Tibial nerve (tissue), 4 donors: ENCODE data around the gene COL28A1. TPM values are rescaled to one million over a fixed set of nuclear protein-coding genes. Genes with fewer than 3 reads are reported as not detected.

ENCODE experiments used
- DNase-seq, 2 donors: peaks; one replicate each; pipeline ENCODE4 v3.0.0-alpha.2; 2019; ENCODE audit warnings: low spot score in 2 of 2
- H3K27ac ChIP-seq, 4 donors: fragments of 200-600 bp; sonication (generic) in 3 of 4; one replicate each; pipeline ENCODE4 v1.5.1; 2017 to 2019; ENCODE audit warnings: mild to moderate bottlenecking in 1 of 4
- H3K27me3 ChIP-seq, 2 donors: fragments of 200-600 bp; sonication (generic) in 1 of 2; one replicate each; pipeline versions ENCODE4 v1.5.1 to v1.6.0; 2017 to 2019
- H3K36me3 ChIP-seq, 3 donors: fragments of 200-600 bp; sonication (generic); one replicate each; pipeline ENCODE4 v1.5.1; 2018 to 2019
- H3K4me1 ChIP-seq, 4 donors: fragments of 200-600 bp; sonication (generic) in 3 of 4; one replicate each; pipeline ENCODE4 v1.5.1; 2017 to 2019
- H3K4me3 ChIP-seq, 4 donors: fragments of 200-600 bp; sonication (generic) in 3 of 4; one replicate each; pipeline ENCODE4 v1.5.1; 2017 to 2019; ENCODE audit warnings: mild to moderate bottlenecking in 1 of 4, moderate library complexity in 1 of 4
- H3K9me3 ChIP-seq, 4 donors: fragments of 200-600 bp; sonication (generic) in 3 of 4; one replicate each; pipeline ENCODE4 v1.5.1; 2017 to 2019
- EP300 ChIP-seq, 2 donors: sonication (generic); formaldehyde crosslinking; IDR thresholded peaks; one replicate each; pipeline ENCODE4 v1.6.1; 2017; ENCODE audit warnings: antibody characterized with exemption in 2 of 2, mild to moderate bottlenecking in 1 of 2
- POLR2A ChIP-seq, 2 donors: fragments of 450-650 bp; IDR thresholded peaks; one replicate each; pipeline ENCODE4 v1.6.1; 2017; ENCODE audit warnings: antibody characterized with exemption in 2 of 2, mild to moderate bottlenecking in 2 of 2, moderate library complexity in 2 of 2
- WGBS, 2 donors: methylation state at CpG; one replicate each; pipeline ENCODE4 v1.1.5; 2018; 5-methylcytosine and 5-hydroxymethylcytosine counted together
- total RNA-seq, 4 donors: library from RNA; depleted of rRNA; stranded (reverse); fragments of >200 nt; gene quantifications; one replicate each; pipeline ENCODE4 v1.1.0, GENCODE V29; 2016
- TF ChIP-seq, protein P1 (sequence below), 5 experiments: fragments of 200-600 bp in 3 of 5; fragments of 450-650 bp in 2 of 5; sonication (generic) in 3 of 5; IDR thresholded peaks; one replicate each; pipeline ENCODE4 v1.5.1; 2016 to 2019; ENCODE audit warnings: antibody characterized with exemption in 5 of 5, mild to moderate bottlenecking in 3 of 5, moderate library complexity in 2 of 5

COL28A1 gene
- total RNA-seq, 4 donors from 2014 or later, result 60.0 to 142 (median 122) TPM

DNA sequence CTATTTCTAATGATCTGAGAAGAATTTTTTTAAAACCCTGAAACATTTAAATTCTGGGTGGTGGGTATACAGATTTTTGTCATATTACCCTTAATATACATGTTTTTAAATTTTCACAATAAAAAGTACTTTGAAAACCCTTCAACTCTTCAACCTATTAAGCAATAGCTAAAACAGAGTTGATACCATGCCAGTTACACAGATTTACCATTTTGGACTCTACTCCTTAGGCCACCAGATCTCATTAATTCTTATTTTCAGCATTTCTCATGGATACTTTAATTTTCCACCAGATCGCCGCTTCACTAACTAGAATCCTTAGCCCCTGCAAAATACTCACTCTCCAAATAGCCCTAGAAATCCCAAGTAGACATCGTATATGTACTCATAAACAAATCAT lies 12.7 kb upstream of the COL28A1 start:
- Histone ChIP-seq H3K9me3 (no peaks in the 10 kb centered on the region), H3K4me1 (no peaks in the 10 kb centered on the region), H3K36me3 (peaks cover 0 to 9% (median 0%) of the 10 kb centered on the region in 3 donors), H3K27me3 (no peaks in the 10 kb centered on the region), H3K27ac (no peak overlapping the region), H3K4me3 (no peak overlapping the region)
- 92 to 94% methylated on average over 3 of the region's 3 CpGs for WGBS, 2 donors
- TF ChIP-seq, protein P1, sequence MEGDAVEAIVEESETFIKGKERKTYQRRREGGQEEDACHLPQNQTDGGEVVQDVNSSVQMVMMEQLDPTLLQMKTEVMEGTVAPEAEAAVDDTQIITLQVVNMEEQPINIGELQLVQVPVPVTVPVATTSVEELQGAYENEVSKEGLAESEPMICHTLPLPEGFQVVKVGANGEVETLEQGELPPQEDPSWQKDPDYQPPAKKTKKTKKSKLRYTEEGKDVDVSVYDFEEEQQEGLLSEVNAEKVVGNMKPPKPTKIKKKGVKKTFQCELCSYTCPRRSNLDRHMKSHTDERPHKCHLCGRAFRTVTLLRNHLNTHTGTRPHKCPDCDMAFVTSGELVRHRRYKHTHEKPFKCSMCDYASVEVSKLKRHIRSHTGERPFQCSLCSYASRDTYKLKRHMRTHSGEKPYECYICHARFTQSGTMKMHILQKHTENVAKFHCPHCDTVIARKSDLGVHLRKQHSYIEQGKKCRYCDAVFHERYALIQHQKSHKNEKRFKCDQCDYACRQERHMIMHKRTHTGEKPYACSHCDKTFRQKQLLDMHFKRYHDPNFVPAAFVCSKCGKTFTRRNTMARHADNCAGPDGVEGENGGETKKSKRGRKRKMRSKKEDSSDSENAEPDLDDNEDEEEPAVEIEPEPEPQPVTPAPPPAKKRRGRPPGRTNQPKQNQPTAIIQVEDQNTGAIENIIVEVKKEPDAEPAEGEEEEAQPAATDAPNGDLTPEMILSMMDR (IDR thresholded peaks at IDR 0.05), result no peak
- no peak for TF ChIP-seq EP300 (IDR thresholded peaks at IDR 0.05)
- DNase-seq, result no peak

DNA sequence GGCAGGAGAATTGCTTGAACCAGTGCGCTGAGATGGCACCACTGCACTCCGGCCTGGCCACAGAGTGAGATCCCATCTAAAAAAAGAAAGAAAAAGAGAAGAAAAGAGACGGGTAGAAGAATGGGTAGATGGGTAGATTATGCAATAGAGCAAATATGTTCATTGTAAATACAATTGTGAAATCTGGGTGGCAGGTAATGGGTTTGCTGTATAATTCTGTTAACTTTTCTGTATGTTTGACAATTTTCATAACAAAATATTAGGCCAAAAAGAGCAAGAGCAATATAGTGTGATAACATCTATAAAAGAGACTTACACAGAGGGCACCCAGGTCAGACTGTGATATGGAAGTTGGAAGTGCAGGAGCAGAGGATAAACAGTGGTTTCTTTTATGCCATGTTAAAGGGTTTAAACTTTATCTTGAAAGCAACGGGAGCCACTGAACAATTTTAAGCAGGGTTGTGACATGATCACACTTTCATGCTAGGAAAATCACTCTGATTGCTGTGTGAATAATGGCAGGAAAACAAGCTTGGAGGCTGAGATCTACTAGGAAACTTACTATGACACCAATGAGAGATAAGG lies 6.7 kb upstream of the COL28A1 start:
- H3K9me3 ChIP-seq, result no peaks in the 10 kb centered on the region
- DNase-seq, result no peak
- H3K27ac ChIP-seq, result no peak overlapping the region
- peaks cover 0 to 7% (median 0%) of the 10 kb centered on the region in 4 donors for H3K4me1 ChIP-seq
- no peaks in the 10 kb centered on the region for H3K36me3 ChIP-seq
- no peaks in the 10 kb centered on the region for H3K27me3 ChIP-seq
- TF ChIP-seq POLR2A (IDR thresholded peaks at IDR 0.05) (no peak), EP300 (IDR thresholded peaks at IDR 0.05) (no peak)
- TF ChIP-seq, protein P1 (IDR thresholded peaks at IDR 0.05), result no peak
- no peak overlapping the region for H3K4me3 ChIP-seq
- WGBS, 2 donors, result 74 to 78% methylated on average over 4 of the region's 4 CpGs

DNA sequence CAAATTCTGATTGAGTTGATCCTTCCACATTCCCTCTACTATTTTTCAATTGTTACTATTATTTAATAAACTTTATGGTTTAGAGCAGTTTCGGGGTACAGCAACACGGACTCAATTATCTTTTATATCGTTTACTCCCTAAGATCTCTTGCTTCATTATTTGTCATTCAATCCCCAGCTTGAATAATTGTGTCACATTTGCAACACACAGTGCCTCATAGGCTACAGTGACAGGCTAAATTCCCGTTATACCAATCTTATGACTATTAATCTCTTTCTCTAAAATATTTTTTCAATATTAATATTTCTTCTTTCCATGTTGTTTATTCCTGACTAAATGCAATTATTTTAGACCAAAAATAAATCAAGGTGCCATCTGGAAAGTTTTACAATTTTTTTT lies 4.0 kb upstream of the COL28A1 start:
- TF ChIP-seq POLR2A (IDR thresholded peaks at IDR 0.05), result no peak
- TF ChIP-seq, protein P1 (IDR thresholded peaks at IDR 0.05), result no peak
- TF ChIP-seq EP300 (IDR thresholded peaks at IDR 0.05), result no peak
- Histone ChIP-seq H3K27ac (no peak overlapping the region), H3K4me3 (no peak overlapping the region), H3K36me3 (no peaks in the 10 kb centered on the region), H3K4me1 (peaks cover 0 to 7% (median 0%) of the 10 kb centered on the region in 4 donors), H3K9me3 (no peaks in the 10 kb centered on the region), H3K27me3 (no peaks in the 10 kb centered on the region)
- WGBS, 2 donors, result 64 to 71% methylated on average over 4 of the region's 4 CpGs
- no peak for DNase-seq

DNA sequence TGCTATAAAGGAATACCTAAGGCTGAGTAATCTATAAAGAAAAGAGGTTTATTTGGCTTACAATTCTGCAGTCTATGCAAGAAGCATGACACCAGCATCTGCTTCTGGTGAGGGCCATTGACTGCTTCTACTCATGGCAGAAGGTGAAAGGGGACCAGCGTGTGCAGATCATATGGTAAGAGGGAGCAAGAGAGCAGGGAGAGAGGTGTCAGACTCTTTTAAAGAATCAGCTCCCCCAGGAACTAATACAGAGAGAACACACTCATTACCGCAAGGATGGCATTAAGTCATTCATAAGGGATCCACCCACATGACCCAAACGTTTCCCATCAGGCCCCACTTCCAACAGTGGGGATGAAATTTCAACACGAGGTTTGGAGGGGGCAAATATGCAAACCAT lies 3.5 kb upstream of the COL28A1 start:
- no peak for DNase-seq
- 62 to 66% methylated on average over 4 of the region's 4 CpGs for WGBS, 2 donors
- H3K4me1 ChIP-seq, result peaks cover 0 to 7% (median 0%) of the 10 kb centered on the region in 4 donors
- H3K27ac ChIP-seq, result no peak overlapping the region
- TF ChIP-seq EP300 (IDR thresholded peaks at IDR 0.05) (no peak), POLR2A (IDR thresholded peaks at IDR 0.05) (no peak)
- TF ChIP-seq, protein P1 (IDR thresholded peaks at IDR 0.05), result no peak
- H3K27me3 ChIP-seq, result no peaks in the 10 kb centered on the region
- no peak overlapping the region for H3K4me3 ChIP-seq
- no peaks in the 10 kb centered on the region for H3K36me3 ChIP-seq
- no peaks in the 10 kb centered on the region for H3K9me3 ChIP-seq

DNA sequence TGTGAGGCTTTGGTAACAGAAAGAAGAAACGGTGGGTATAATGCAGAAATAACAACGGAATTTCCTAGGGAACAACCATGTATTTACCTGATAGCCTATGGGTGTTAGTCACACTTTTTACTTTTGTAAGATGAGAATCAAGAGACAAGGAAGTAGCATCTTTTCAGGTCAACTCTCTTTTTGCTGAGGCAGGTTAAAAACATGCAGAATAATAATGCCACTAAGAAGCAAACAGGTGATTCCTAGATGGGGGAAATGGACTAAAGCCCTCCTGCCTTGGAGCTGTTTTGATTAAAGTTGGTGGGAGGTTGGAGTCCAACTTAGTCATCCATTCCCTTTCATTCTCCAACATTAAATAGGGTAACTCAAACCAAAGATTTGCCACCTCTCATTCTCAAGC lies 2.0 kb upstream of the COL28A1 start:
- DNase-seq, result no peak
- peaks cover 0 to 7% (median 0%) of the 10 kb centered on the region in 4 donors for H3K4me1 ChIP-seq
- H3K4me3 ChIP-seq, result no peak overlapping the region
- H3K36me3 ChIP-seq, result no peaks in the 10 kb centered on the region
- no peak overlapping the region for H3K27ac ChIP-seq
- WGBS, 2 donors, result 93 to 96% methylated on average over 2 of the region's 2 CpGs
- TF ChIP-seq POLR2A (IDR thresholded peaks at IDR 0.05) (no peak), EP300 (IDR thresholded peaks at IDR 0.05) (no peak)
- TF ChIP-seq, protein P1 (IDR thresholded peaks at IDR 0.05), result no peak
- H3K27me3 ChIP-seq, result no peaks in the 10 kb centered on the region
- no peaks in the 10 kb centered on the region for H3K9me3 ChIP-seq
